ENCODE measurements around the gene TRIM16.
A peak's percentile ranks its signal among the peaks of the same experiment; 100 is the strongest.
"Not testable (repeated sequence)": the region's sequence is repeated elsewhere in the genome, so short reads cannot be mapped to it uniquely, and the experiment has no call there.

Gene TRIM16

DNA sequence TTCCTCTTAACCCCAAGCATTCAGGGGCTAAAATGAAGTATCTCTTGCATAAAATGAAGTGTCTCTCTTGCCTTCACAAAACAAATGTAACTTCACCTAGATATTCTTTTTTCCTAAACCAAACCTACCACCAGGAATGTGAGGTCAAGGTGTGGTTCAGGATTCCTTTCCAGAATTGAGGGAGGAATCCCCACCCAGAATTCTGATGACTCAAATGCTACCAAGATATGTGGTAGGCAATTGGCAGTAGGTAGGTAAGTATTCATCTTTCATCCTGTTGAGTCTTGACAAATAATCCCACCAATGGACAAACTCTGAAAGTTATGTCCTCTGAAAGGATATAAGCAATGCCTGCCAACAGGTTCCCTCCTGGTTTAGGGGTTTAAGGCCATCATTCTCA lies 26.2 kb downstream of the TRIM16 start:
- DNase-seq (ENCODE audit: low spot score) = no peak
- TF ChIP-seq, protein P1, sequence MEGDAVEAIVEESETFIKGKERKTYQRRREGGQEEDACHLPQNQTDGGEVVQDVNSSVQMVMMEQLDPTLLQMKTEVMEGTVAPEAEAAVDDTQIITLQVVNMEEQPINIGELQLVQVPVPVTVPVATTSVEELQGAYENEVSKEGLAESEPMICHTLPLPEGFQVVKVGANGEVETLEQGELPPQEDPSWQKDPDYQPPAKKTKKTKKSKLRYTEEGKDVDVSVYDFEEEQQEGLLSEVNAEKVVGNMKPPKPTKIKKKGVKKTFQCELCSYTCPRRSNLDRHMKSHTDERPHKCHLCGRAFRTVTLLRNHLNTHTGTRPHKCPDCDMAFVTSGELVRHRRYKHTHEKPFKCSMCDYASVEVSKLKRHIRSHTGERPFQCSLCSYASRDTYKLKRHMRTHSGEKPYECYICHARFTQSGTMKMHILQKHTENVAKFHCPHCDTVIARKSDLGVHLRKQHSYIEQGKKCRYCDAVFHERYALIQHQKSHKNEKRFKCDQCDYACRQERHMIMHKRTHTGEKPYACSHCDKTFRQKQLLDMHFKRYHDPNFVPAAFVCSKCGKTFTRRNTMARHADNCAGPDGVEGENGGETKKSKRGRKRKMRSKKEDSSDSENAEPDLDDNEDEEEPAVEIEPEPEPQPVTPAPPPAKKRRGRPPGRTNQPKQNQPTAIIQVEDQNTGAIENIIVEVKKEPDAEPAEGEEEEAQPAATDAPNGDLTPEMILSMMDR (IDR thresholded peaks at IDR 0.05; ENCODE audit: extremely low read depth, insufficient read depth, missing control alignments) = no peak
- in situ Hi-C loops (cut with MboI; ENCODE audit: low pct_unique_long_range_greater_than_20kb, low sequenced_read_pairs, unreplicated experiment) = no loop called here

DNA sequence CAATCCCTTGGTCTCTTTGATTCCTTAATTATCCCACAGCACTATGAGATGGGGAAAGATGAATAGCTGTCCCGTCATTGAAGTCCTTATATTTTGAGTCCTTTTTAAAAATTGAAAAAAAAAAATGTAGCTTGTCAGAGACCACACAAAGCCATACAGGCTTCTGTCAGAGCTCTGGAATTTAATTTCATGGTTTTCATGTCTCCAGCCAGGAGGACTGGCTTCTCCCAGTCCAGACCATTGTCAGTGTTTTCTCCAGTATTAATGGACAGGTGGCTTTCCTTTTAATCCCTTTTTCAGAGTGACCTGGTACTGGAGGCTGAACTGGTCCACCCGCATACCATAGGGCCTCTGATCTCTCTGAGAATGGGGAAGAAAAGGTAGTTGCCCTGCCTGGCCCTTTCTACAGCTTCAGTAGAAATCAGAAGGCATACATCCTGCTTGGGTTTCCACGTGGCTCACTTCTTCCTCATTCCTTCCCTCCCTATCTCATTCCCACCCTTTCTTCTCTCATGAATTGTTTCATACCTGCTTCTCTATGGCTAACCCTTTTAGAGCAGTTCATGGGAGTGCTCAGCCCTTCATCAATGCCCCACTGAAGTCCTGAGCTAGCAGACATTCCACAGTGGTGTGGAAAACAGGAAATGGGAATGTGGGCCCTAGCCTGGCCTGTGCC lies 29.1 kb downstream of the TRIM16 start:
- TF ChIP-seq, protein P1 (IDR thresholded peaks at IDR 0.05; ENCODE audit: extremely low read depth, insufficient read depth, missing control alignments) = no peak
- in situ Hi-C loops (cut with MboI; ENCODE audit: low pct_unique_long_range_greater_than_20kb, low sequenced_read_pairs, unreplicated experiment) = no loop called here
- DNase-seq (ENCODE audit: low spot score) = no peak

DNA sequence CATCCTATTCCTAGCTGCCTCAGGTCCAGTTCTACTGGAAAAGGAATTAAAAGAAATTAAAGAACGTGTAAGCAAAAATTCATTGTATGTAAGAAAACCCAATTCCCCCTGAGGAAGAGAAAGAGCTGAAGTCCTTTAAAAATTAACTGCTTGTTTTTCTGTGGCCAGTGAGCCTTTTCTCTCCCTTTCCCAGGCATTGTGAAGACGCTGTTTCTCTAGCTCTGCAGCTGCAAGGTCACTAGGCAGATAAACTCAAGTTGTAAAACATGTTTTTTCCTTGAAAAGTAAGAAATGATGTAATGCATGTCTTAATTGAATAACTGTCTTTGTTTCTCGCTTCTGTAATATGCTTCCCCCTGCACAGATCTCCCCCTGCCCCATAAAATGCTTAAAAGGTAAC lies 29.7 kb downstream of the TRIM16 start:
- DNase-seq (ENCODE audit: low spot score); in situ Hi-C loops (cut with MboI; ENCODE audit: low pct_unique_long_range_greater_than_20kb, low sequenced_read_pairs, unreplicated experiment): not testable (repeated sequence)

GRCh38 chr17:15652960-15653359 lies 31.2 kb downstream of the TRIM16 start:
- TF ChIP-seq, protein P1 (IDR thresholded peaks at IDR 0.05; ENCODE audit: extremely low read depth, insufficient read depth, missing control alignments) = no peak
- no peak for DNase-seq (ENCODE audit: low spot score)
- in situ Hi-C loops (cut with MboI; ENCODE audit: low pct_unique_long_range_greater_than_20kb, low sequenced_read_pairs, unreplicated experiment) = no loop called here

- in situ Hi-C loops (cut with MboI; ENCODE audit: low pct_unique_long_range_greater_than_20kb, low sequenced_read_pairs, unreplicated experiment) = no loop called here
- peak; percentile 34 for DNase-seq (ENCODE audit: low spot score)
These were observed 32.5 kb downstream of the TRIM16 start for GRCh38 chr17:15651583-15652110.

GRCh38 chr17:15650741-15651582 lies 33.1 kb downstream of the TRIM16 start:
- TF ChIP-seq, protein P1 (IDR thresholded peaks at IDR 0.05; ENCODE audit: extremely low read depth, insufficient read depth, missing control alignments) = no peak
- DNase-seq (ENCODE audit: low spot score) = no peak
- in situ Hi-C loops (cut with MboI; ENCODE audit: low pct_unique_long_range_greater_than_20kb, low sequenced_read_pairs, unreplicated experiment) = no loop called here

More at GRCh38 chr17:15651583-15652110, 32.5 kb downstream of the TRIM16 start:
- TF ChIP-seq, protein P1 (IDR thresholded peaks at IDR 0.05; ENCODE audit: extremely low read depth, insufficient read depth, missing control alignments) = no peak

Data from GM13977 (cell line).